ENCODE data around the gene ANKRD45.
"Not testable (repeated sequence)": the region's sequence is repeated elsewhere in the genome, so short reads cannot be mapped to it uniquely, and the experiment has no call there.

Gene ANKRD45

GRCh38 chr1:173642450-173643139 is 27.1 kb downstream of the ANKRD45 start:
- not testable (repeated sequence) for DNase-seq (ENCODE audit: low spot score)

GRCh38 chr1:173639102-173639501 is 30.5 kb downstream of the ANKRD45 start:
- no peak for DNase-seq (ENCODE audit: low spot score)

GRCh38 chr1:173638043-173639021 is 31.3 kb downstream of the ANKRD45 start:
- no peak for DNase-seq (ENCODE audit: low spot score)

- DNase-seq (ENCODE audit: low spot score), result not testable (repeated sequence)
Measured at GRCh38 chr1:173637236-173638042, 32.2 kb downstream of the ANKRD45 start.

- no peak for DNase-seq (ENCODE audit: low spot score)
Measured at GRCh38 chr1:173635116-173635515, 34.5 kb downstream of the ANKRD45 start, which contains the start of gene TEX50. Gene TEX50, plus strand, starts transcription at chr1:173635338. Its CDS starts 184 bp downstream, at chr1:173635522.

- DNase-seq (ENCODE audit: low spot score), result peak; percentile 23
Measured at GRCh38 chr1:173628888-173629287, 40.8 kb downstream of the ANKRD45 start.

GRCh38 chr1:173627269-173627668 is 42.4 kb downstream of the ANKRD45 start:
- no peak for DNase-seq (ENCODE audit: low spot score)

GRCh38 chr1:173616859-173617258 is 52.8 kb downstream of the ANKRD45 start:
- no peak for DNase-seq (ENCODE audit: low spot score)

- DNase-seq (ENCODE audit: low spot score), result not testable (repeated sequence)
Measured at GRCh38 chr1:173613086-173613485, 56.6 kb downstream of the ANKRD45 start.

- no peak for DNase-seq (ENCODE audit: low spot score)
Measured at GRCh38 chr1:173608503-173609216, 61.0 kb downstream of the ANKRD45 start.

- no peak for DNase-seq (ENCODE audit: low spot score)
Measured at GRCh38 chr1:173603056-173603591, 66.5 kb downstream of the ANKRD45 start, which contains the start of gene SLC9C2. Gene SLC9C2, minus strand, starts transcription at chr1:173603072. Its CDS starts 1,296 bp downstream, at chr1:173601776.

- DNase-seq (ENCODE audit: low spot score), result no peak
Measured at GRCh38 chr1:173601588-173601987, 68.1 kb downstream of the ANKRD45 start.

GRCh38 chr1:173596097-173596825 is 73.4 kb downstream of the ANKRD45 start:
- DNase-seq (ENCODE audit: low spot score), result no peak

- not testable (repeated sequence) for DNase-seq (ENCODE audit: low spot score)
Measured at GRCh38 chr1:173591138-173591537, 78.5 kb downstream of the ANKRD45 start.

GRCh38 chr1:173590557-173590956 is 79.1 kb downstream of the ANKRD45 start:
- DNase-seq (ENCODE audit: low spot score), result no peak

GRCh38 chr1:173581383-173582079 is 88.1 kb downstream of the ANKRD45 start:
- peak; percentile 9 for DNase-seq (ENCODE audit: low spot score)

- DNase-seq (ENCODE audit: low spot score), result peak; percentile 36
Measured at GRCh38 chr1:173580658-173581057, 89.0 kb downstream of the ANKRD45 start.

- DNase-seq (ENCODE audit: low spot score), result peak; percentile 81
Measured at GRCh38 chr1:173580071-173580470, 89.6 kb downstream of the ANKRD45 start.

GRCh38 chr1:173573596-173573995 is 96.1 kb downstream of the ANKRD45 start:
- no peak for DNase-seq (ENCODE audit: low spot score)

Data from hematopoietic multipotent progenitor cell treated with erythropoietin and hydrocortisone succinate and interleukin-3 and kit ligand, for 17 days (in vitro differentiated cells).